ENCODE data around the gene ATP1B4. TPM values are rescaled to one million over a fixed set of nuclear protein-coding genes. Genes with fewer than 3 reads are reported as not detected.

Gene ATP1B4
- total RNA-seq, 1 experiment from 2014 or later: not detected

DNA sequence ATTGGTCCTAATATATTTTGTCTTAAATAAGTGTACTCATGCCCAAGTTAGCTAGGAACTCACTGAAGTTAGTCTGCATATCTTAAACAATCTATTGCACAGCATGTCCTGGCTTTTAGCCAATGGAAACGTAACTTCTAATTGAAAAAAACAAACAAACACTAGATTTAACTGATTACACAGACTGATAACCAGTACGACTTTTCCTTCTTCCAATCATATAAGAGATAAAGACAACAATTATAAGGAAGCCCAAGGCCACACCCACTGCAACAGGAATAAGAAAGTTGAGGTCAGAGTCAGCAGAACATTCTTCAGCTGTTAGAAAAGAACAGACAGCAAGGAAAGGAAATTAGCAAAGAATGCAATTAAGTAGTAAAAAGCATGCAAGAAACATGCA is 66.4 kb downstream of the ATP1B4 start:
- Histone ChIP-seq H2AFZ (ENCODE audit: low read length) (no peak overlapping the region), H3K4me3 (ENCODE audit: low read length) (no peak overlapping the region), H3K27me3 (ENCODE audit: low read length) (no peaks in the 10 kb centered on the region), H3K79me2 (ENCODE audit: low read length) (no peaks in the 10 kb centered on the region), H3K27ac (ENCODE audit: low read length) (no peak overlapping the region), H3K9me3 (ENCODE audit: low read length) (no peaks in the 10 kb centered on the region), H3K9ac (ENCODE audit: low read length) (no peak overlapping the region), H3K4me2 (ENCODE audit: low read depth, low read length, poor library complexity, severe bottlenecking) (no peak overlapping the region), H4K20me1 (ENCODE audit: insufficient read depth, low read depth, low read length) (no peaks in the 10 kb centered on the region), H3K36me3 (ENCODE audit: insufficient read depth, low read length) (no peaks in the 10 kb centered on the region), H3K9me2 (replicated peaks; ENCODE audit: insufficient read depth, low read length) (no peaks in the 10 kb centered on the region; the same call in 1 of the 2 replicates), H3K4me1 (ENCODE audit: low read length) (peaks cover 8% of the 10 kb centered on the region)
- no peak for DNase-seq

DNA sequence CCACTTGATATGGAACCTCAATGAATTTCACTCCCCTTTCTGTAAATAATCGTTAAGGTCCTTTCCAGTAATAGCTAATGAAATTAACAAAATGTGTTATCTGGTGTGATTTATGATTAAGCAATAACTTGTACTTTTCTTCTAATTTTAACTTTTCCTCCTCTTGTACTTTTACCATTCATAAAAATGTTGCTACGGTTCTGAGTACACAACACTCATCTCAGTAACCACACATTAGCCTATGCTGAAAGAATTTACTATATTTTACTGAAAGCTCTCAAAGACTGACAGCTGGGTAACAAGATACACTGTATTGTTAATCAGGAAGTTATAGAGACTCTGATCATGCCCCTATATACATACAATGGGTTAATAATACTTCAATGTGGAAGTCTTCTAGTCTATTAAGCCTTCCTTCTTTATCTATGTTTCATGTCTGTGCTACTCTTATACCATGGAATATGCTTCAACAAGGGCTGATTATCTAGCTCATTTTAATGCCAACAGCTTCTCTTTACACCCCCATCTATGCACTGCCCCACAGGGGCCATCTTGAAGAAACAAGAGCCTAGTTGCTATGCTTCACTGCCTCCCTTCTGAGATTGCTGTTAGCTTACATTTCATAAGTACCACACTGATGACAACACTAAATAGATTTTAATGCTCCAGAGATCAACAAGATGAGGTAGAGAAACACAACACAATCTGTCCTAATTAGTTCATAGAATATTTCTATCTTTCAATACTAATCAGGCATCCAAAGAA is 68.1 kb downstream of the ATP1B4 start:
- Histone ChIP-seq H3K36me3 (ENCODE audit: insufficient read depth, low read length) (no peaks in the 10 kb centered on the region), H3K9ac (ENCODE audit: low read length) (no peak overlapping the region), H3K4me3 (ENCODE audit: low read length) (no peak overlapping the region), H3K27me3 (ENCODE audit: low read length) (no peaks in the 10 kb centered on the region), H3K4me1 (ENCODE audit: low read length) (peaks cover 8% of the 10 kb centered on the region), H3K27ac (ENCODE audit: low read length) (no peak overlapping the region), H3K9me2 (replicated peaks; ENCODE audit: insufficient read depth, low read length) (no peaks in the 10 kb centered on the region; the same call in 1 of the 2 replicates), H3K9me3 (ENCODE audit: low read length) (no peaks in the 10 kb centered on the region), H3K79me2 (ENCODE audit: low read length) (no peaks in the 10 kb centered on the region), H3K4me2 (ENCODE audit: low read depth, low read length, poor library complexity, severe bottlenecking) (no peak overlapping the region), H2AFZ (ENCODE audit: low read length) (no peak overlapping the region), H4K20me1 (ENCODE audit: insufficient read depth, low read depth, low read length) (no peaks in the 10 kb centered on the region)
- DNase-seq: no peak

Other genes starting within 250 kb of the ATP1B4 start
- not detected in 2 replicates for gene RHOXF1, start 246.2 kb upstream of the ATP1B4 start, total RNA-seq (2014; rRNA removed; shearing (Covaris generic); ENCODE audit: low replicate concordance)
- not detected in 2 replicates for gene RHOXF2, start 203.5 kb upstream of the ATP1B4 start, total RNA-seq (2014; rRNA removed; shearing (Covaris generic); ENCODE audit: low replicate concordance)
- 12.3 and 25.5 TPM in 2 replicates for gene ZBTB33, start 111.3 kb upstream of the ATP1B4 start, total RNA-seq (2014; rRNA removed; shearing (Covaris generic); ENCODE audit: low replicate concordance)
- gene TMEM255A, start 50.6 kb upstream of the ATP1B4 start, total RNA-seq (2014; rRNA removed; shearing (Covaris generic); ENCODE audit: low replicate concordance): 0.63 and 0.87 TPM in 2 replicates
- 13.7 and 46.1 TPM in 2 replicates for gene LAMP2, start 107.2 kb downstream of the ATP1B4 start, total RNA-seq (2014; rRNA removed; shearing (Covaris generic); ENCODE audit: low replicate concordance)
- gene CUL4B, start 198.9 kb downstream of the ATP1B4 start, total RNA-seq (2014; rRNA removed; shearing (Covaris generic); ENCODE audit: low replicate concordance): 30.3 and 50.6 TPM in 2 replicates
- 26.2 and 69.6 TPM in 2 replicates for gene MCTS1, start 242.0 kb downstream of the ATP1B4 start, total RNA-seq (2014; rRNA removed; shearing (Covaris generic); ENCODE audit: low replicate concordance)